ENCODE results near the gene CCL2. TPM values are rescaled to one million over a fixed set of nuclear protein-coding genes. Genes with fewer than 3 reads are reported as not detected.

The CCL2 gene
- total and polyA plus RNA-seq, 2 donors from 2014 or later = 49.9 to 53.5 TPM

DNA sequence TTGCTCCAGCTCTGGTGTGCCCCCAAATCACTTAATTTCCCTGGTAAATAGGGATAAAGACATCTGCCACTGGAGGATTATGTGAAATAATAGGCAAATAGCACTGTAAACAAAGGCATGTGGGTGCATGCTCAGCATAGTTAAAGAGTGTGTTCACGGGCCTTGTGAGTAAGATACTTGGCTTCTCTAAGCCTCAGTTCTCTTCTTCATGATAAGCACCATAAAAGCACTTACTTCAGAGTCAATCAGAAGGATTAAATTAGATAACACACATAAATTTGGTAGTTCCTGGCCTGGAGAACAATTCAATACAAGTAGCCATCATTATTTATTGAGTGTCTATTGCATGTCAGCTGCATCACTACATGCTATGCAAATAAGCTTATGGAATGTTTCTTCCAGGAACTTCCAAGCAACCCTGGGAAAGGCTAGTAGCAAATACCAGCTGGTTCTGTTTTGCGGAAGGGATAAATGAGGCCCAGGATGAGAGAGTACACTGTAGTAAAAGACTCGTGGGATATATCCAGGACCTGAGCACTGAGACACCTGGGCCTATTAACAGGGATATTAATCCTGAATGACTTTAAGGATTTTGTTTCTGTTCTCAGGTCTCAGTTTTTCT is 45.0 kb downstream of the CCL2 start:
- H3K4me1 ChIP-seq (ENCODE audit: control insufficient read depth in 2 of 3, insufficient read depth in 2 of 3, low read depth in 1 of 3, low read length in 3 of 3) = no peaks in the 10 kb centered on the region
- H3K9ac ChIP-seq (ENCODE audit: low read length in 3 of 3) = no peak overlapping the region
- H3K27ac ChIP-seq (ENCODE audit: low read depth in 2 of 2, low read length in 2 of 2) = no peak overlapping the region
- H3K27me3 ChIP-seq (ENCODE audit: control insufficient read depth, insufficient read depth, low read length) = no peaks in the 10 kb centered on the region
- H3K9me3 ChIP-seq (ENCODE audit: control insufficient read depth in 2 of 3, insufficient read depth in 1 of 3, low read length in 3 of 3) = no peaks in the 10 kb centered on the region
- no peaks in the 10 kb centered on the region for H3K36me3 ChIP-seq (ENCODE audit: control insufficient read depth in 2 of 3, insufficient read depth in 3 of 3, low read length in 3 of 3)
- FAIRE-seq = no peak
- H3K4me3 ChIP-seq (ENCODE audit: low read length in 3 of 3) = no peak overlapping the region
- TF ChIP-seq, protein P1, sequence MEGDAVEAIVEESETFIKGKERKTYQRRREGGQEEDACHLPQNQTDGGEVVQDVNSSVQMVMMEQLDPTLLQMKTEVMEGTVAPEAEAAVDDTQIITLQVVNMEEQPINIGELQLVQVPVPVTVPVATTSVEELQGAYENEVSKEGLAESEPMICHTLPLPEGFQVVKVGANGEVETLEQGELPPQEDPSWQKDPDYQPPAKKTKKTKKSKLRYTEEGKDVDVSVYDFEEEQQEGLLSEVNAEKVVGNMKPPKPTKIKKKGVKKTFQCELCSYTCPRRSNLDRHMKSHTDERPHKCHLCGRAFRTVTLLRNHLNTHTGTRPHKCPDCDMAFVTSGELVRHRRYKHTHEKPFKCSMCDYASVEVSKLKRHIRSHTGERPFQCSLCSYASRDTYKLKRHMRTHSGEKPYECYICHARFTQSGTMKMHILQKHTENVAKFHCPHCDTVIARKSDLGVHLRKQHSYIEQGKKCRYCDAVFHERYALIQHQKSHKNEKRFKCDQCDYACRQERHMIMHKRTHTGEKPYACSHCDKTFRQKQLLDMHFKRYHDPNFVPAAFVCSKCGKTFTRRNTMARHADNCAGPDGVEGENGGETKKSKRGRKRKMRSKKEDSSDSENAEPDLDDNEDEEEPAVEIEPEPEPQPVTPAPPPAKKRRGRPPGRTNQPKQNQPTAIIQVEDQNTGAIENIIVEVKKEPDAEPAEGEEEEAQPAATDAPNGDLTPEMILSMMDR (IDR thresholded peaks at IDR 0.05; ENCODE audit: borderline replicate concordance, extremely low read depth, insufficient read depth) = no peak
- intact Hi-C loops (cut with DNase I) = no loop called here
- DNase-seq = peak in 1 of 5 donors; percentile 29

DNA sequence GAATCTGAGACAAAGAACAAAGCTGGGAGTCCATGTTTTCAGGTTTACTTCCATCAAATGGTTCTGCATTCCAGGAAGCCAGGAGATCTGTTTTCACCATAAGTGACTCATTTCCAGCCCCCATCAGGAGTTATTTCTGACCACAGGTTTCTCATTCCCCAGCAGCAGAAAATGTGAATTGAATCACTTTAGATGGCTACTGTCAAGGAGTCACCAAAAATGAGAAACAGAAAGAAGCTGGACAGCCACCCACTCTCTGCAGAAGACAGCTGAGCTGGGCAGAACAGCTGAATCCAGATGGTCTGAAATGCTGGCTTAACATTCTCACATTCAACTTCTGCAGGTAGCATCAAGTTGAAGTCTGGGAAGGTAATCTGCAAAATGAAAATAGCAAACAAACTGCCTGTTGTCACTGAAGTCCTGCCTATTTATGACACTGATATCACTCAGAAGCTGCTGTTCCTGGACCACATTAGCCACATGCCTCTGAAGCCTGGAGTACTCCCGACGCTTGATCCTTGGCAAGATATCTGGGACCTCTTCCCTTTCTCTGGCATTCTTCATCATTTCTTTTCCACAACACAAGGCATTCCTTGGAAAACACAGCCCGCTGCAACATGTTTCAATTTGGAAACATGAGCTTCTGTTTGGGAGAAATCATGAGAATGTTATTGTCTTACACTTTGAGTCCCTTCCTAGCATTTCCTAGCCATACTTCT is 45.7 kb downstream of the CCL2 start:
- no peak for FAIRE-seq
- Histone ChIP-seq H3K4me1 (ENCODE audit: control insufficient read depth in 2 of 3, insufficient read depth in 2 of 3, low read depth in 1 of 3, low read length in 3 of 3) (no peaks in the 10 kb centered on the region), H3K4me3 (ENCODE audit: low read length in 3 of 3) (no peak overlapping the region), H3K36me3 (ENCODE audit: control insufficient read depth in 2 of 3, insufficient read depth in 3 of 3, low read length in 3 of 3) (no peaks in the 10 kb centered on the region), H3K27me3 (ENCODE audit: control insufficient read depth, insufficient read depth, low read length) (no peaks in the 10 kb centered on the region), H3K9me3 (ENCODE audit: control insufficient read depth in 2 of 3, insufficient read depth in 1 of 3, low read length in 3 of 3) (no peaks in the 10 kb centered on the region), H3K9ac (ENCODE audit: low read length in 3 of 3) (no peak overlapping the region), H3K27ac (ENCODE audit: low read depth in 2 of 2, low read length in 2 of 2) (no peak overlapping the region)
- intact Hi-C loops (cut with DNase I) = no loop called here
- DNase-seq = no peak
- TF ChIP-seq, protein P1 (IDR thresholded peaks at IDR 0.05; ENCODE audit: borderline replicate concordance, extremely low read depth, insufficient read depth) = no peak

DNA sequence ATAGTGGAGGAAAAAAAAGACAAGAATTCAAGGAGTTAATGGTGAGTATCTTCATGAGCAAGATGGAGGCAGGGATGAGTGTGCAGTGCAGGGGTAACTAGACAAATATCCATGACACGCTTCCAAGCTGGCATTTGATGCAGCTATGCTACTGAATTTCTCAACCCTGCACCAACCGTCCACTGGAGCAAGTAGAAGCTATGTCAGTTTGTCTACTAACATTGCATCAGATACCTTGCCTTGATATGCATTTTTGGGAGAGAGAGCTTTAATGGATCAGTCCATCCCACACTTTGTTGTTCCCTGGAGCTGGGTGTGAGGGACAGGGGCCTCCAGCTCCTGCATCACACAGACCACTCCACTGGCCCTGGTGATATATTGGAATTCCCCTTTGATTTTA is 46.9 kb downstream of the CCL2 start:
- Histone ChIP-seq H3K4me1 (ENCODE audit: control insufficient read depth in 2 of 3, insufficient read depth in 2 of 3, low read depth in 1 of 3, low read length in 3 of 3) (peaks cover 0 to 4% (median 0%) of the 10 kb centered on the region in 3 donors), H3K27ac (ENCODE audit: low read depth in 2 of 2, low read length in 2 of 2) (no peak overlapping the region), H3K4me3 (ENCODE audit: low read length in 3 of 3) (no peak overlapping the region), H3K36me3 (ENCODE audit: control insufficient read depth in 2 of 3, insufficient read depth in 3 of 3, low read length in 3 of 3) (no peaks in the 10 kb centered on the region), H3K27me3 (ENCODE audit: control insufficient read depth, insufficient read depth, low read length) (no peaks in the 10 kb centered on the region), H3K9me3 (ENCODE audit: control insufficient read depth in 2 of 3, insufficient read depth in 1 of 3, low read length in 3 of 3) (no peaks in the 10 kb centered on the region), H3K9ac (ENCODE audit: low read length in 3 of 3) (no peak overlapping the region)
- DNase-seq (no peak), FAIRE-seq (no peak)
- TF ChIP-seq, protein P1 (IDR thresholded peaks at IDR 0.05; ENCODE audit: borderline replicate concordance, extremely low read depth, insufficient read depth) = no peak
- intact Hi-C loops (cut with DNase I) = no loop called here
